Measurements from ENCODE around the gene CLCN6. TPM values are rescaled to one million over a fixed set of nuclear protein-coding genes. Genes with fewer than 3 reads are reported as not detected.

CLCN6 gene
- total RNA-seq, 2 donors from 2014 or later, result 13.4 to 45.0 TPM

DNA sequence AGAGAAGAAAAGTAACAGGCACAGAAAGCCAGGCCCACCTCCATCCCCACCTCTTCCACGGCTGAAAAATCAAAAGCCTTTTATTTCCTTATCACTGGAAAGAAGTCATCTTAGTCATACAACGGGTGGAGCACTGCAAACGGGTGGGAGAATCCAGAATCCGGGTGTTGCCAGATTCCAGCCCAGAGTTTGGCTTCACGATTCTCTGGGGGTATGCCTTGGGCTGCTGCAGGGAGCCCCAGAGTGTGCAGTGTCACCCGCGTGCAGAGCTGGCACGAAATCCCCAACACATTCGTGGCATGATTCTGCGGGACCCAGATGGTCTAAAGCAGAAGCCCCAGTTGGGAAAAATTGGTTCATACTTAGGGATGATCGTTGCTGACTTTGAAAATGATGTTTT is 44.2 kb downstream of the CLCN6 start:
- no peak overlapping the region for H3K27ac ChIP-seq
- intact Hi-C loops (cut with DNase I), result no loop called here
- no peak for DNase-seq (ENCODE audit: low spot score)
- no peaks in the 10 kb centered on the region for H3K36me3 ChIP-seq
- no peaks in the 10 kb centered on the region for H3K9me3 ChIP-seq
- TF ChIP-seq POLR2AphosphoS5 (IDR thresholded peaks at IDR 0.05) (no peak), POLR2A (IDR thresholded peaks at IDR 0.05) (no peak)
- TF ChIP-seq, protein P1, sequence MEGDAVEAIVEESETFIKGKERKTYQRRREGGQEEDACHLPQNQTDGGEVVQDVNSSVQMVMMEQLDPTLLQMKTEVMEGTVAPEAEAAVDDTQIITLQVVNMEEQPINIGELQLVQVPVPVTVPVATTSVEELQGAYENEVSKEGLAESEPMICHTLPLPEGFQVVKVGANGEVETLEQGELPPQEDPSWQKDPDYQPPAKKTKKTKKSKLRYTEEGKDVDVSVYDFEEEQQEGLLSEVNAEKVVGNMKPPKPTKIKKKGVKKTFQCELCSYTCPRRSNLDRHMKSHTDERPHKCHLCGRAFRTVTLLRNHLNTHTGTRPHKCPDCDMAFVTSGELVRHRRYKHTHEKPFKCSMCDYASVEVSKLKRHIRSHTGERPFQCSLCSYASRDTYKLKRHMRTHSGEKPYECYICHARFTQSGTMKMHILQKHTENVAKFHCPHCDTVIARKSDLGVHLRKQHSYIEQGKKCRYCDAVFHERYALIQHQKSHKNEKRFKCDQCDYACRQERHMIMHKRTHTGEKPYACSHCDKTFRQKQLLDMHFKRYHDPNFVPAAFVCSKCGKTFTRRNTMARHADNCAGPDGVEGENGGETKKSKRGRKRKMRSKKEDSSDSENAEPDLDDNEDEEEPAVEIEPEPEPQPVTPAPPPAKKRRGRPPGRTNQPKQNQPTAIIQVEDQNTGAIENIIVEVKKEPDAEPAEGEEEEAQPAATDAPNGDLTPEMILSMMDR (IDR thresholded peaks at IDR 0.05), result no peak
- 56% methylated on average over 11 of the region's 11 CpGs for WGBS
- H3K27me3 ChIP-seq (replicated peaks; ENCODE audit: insufficient read depth), result no peaks in the 10 kb centered on the region
- H3K4me3 ChIP-seq, result no peak overlapping the region
- no peaks in the 10 kb centered on the region for H3K4me1 ChIP-seq (replicated peaks)

DNA sequence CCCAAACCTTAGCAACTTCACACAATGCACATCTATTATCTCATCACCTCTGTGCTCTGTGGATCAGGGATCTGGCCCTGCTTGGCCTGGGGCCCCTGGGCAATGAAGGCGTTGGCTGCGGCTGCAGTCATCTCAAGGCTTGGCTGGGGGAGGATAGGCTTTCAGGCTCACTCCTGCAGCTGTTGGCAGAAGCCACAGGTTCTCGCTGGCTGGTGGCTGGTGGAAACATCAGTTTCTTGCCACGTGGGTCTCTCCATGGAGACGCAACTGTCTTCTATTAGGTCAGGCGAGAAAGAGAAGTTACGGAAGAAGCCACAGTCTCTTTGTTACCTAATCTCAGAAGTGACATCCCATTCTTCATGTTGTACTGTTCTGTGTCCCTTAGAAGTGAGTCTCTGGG is 45.2 kb downstream of the CLCN6 start:
- TF ChIP-seq, protein P1 (IDR thresholded peaks at IDR 0.05), result no peak
- TF ChIP-seq POLR2AphosphoS5 (IDR thresholded peaks at IDR 0.05) (no peak), POLR2A (IDR thresholded peaks at IDR 0.05) (no peak)

DNA sequence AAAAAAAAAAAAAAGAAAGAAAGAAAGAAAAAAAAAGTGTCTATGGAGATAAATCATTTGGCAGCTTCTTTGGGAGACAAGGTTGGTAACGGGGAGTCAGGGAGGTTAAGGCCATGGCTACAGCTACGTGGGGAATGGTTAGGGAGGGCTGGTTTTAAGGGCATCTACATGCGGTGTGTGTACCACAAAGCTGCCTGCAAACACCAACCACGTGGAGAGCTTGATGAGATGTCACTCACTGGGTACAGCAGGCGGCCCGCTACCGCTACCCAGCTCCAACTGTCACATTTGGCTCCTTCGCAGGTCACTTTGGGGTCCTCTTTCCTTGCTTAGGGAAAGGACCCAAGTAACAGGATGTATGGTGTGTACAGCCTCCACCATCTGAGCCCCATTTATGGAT is 48.5 kb downstream of the CLCN6 start:
- WGBS, result 23% methylated on average over 8 of the region's 8 CpGs
- TF ChIP-seq POLR2AphosphoS5 (IDR thresholded peaks at IDR 0.05) (no peak), POLR2A (IDR thresholded peaks at IDR 0.05) (no peak)
- TF ChIP-seq, protein P1 (IDR thresholded peaks at IDR 0.05), result no peak
- no peak for DNase-seq (ENCODE audit: low spot score)
- no peak overlapping the region for H3K27ac ChIP-seq
- no peaks in the 10 kb centered on the region for H3K4me1 ChIP-seq (replicated peaks)
- no peaks in the 10 kb centered on the region for H3K36me3 ChIP-seq
- no peaks in the 10 kb centered on the region for H3K9me3 ChIP-seq
- H3K4me3 ChIP-seq, result no peak overlapping the region
- intact Hi-C loops (cut with DNase I), result no loop called here
- peaks cover 15% of the 10 kb centered on the region for H3K27me3 ChIP-seq (replicated peaks; ENCODE audit: insufficient read depth)

More for the DNA sequence above, 45.2 kb downstream of the CLCN6 start:
- H3K36me3 ChIP-seq, result no peaks in the 10 kb centered on the region
- H3K27me3 ChIP-seq (replicated peaks; ENCODE audit: insufficient read depth), result no peaks in the 10 kb centered on the region
- WGBS, result 72% methylated on average over 7 of the region's 7 CpGs
- no peaks in the 10 kb centered on the region for H3K9me3 ChIP-seq
- no peak overlapping the region for H3K4me3 ChIP-seq
- H3K27ac ChIP-seq, result no peak overlapping the region
- no peak for DNase-seq (ENCODE audit: low spot score)
- H3K4me1 ChIP-seq (replicated peaks), result no peaks in the 10 kb centered on the region
- intact Hi-C loops (cut with DNase I), result no loop called here

DNA sequence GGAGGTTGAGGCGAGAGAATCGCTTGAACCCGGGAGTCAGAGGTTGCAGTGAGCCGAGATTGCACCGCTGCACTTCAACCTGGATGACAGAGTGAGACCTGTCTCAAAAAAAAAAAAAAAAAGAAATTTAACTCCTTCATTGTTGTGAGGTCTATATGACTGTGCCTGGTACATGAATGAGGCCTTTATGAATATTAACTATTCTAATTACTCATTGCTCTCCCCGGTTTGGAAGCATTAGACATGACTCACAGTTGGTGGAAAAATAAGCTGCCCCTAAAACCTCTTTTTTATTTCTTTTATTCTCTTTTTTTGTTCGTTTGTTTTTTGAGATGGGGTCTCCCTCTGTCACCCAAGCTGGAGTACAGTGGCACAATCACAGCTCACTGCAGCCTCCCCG is 49.4 kb downstream of the CLCN6 start:
- no peak overlapping the region for H3K4me3 ChIP-seq
- no peaks in the 10 kb centered on the region for H3K36me3 ChIP-seq
- TF ChIP-seq POLR2A (IDR thresholded peaks at IDR 0.05) (no peak), POLR2AphosphoS5 (IDR thresholded peaks at IDR 0.05) (no peak)
- TF ChIP-seq, protein P1 (IDR thresholded peaks at IDR 0.05), result no peak
- H3K27me3 ChIP-seq (replicated peaks; ENCODE audit: insufficient read depth), result peaks cover 17% of the 10 kb centered on the region
- intact Hi-C loops (cut with DNase I), result no loop called here
- H3K9me3 ChIP-seq, result no peaks in the 10 kb centered on the region
- no peak for DNase-seq (ENCODE audit: low spot score)
- no peak overlapping the region for H3K27ac ChIP-seq
- 78% methylated on average over 8 of the region's 8 CpGs for WGBS
- H3K4me1 ChIP-seq (replicated peaks), result no peaks in the 10 kb centered on the region

DNA sequence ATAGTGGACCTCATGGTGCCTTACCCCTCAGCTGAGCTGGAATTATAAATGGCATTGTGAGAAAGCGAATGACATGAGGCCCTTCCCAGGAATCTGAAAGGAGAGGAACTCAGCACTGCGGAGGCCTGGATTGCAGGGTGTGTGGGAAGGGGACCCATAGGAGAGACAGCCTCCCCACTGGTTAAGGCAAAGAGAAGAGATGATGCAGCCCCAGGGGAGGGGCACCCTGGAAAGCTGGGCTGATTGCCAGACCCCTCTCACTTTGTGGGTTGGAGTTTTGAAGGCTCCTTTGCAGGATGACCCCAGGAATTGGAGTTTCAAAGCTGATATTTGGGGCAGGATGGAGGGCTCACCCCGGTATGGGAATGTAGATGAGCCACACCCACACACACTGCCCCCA is 50.7 kb downstream of the CLCN6 start:
- TF ChIP-seq POLR2AphosphoS5 (IDR thresholded peaks at IDR 0.05), result no peak
- peaks cover 17% of the 10 kb centered on the region for H3K27me3 ChIP-seq (replicated peaks; ENCODE audit: insufficient read depth)

More for the DNA sequence above, 50.7 kb downstream of the CLCN6 start:
- intact Hi-C loops (cut with DNase I), result no loop called here
- no peaks in the 10 kb centered on the region for H3K4me1 ChIP-seq (replicated peaks)
- no peaks in the 10 kb centered on the region for H3K9me3 ChIP-seq
- no peak overlapping the region for H3K4me3 ChIP-seq
- H3K27ac ChIP-seq, result no peak overlapping the region
- no peak for DNase-seq (ENCODE audit: low spot score)
- 43% methylated on average over 3 of the region's 3 CpGs for WGBS
- H3K36me3 ChIP-seq, result no peaks in the 10 kb centered on the region

Measured in prostate gland (tissue), 2 donors.